CD4-positive, CD25-positive, alpha-beta regulatory T cell (primary cell): ENCODE measurements around the gene COX6B1. TPM values are rescaled to one million over a fixed set of nuclear protein-coding genes. Genes with fewer than 3 reads are reported as not detected.
"Not testable (repeated sequence)": the region's sequence is repeated elsewhere in the genome, so short reads cannot be mapped to it uniquely, and the experiment has no call there.

Experiments used
- ATAC-seq, 2 donors: fragments of 150-1000 bp; cut with Tn5 transposase; one replicate each; pipeline ENCODE4 v1.10.0; 2021; ENCODE audit warnings: low read depth in 2 of 2, moderate number of reproducible peaks in 2 of 2, moderate library complexity in 1 of 2
- DNase-seq, 3 donors: peaks; one replicate each; pipeline versions ENCODE4 v3.0.0 to v3.0.0-alpha.2; 2012 to 2022; ENCODE audit warnings: mixed read lengths in 1 of 3
- H3K27ac ChIP-seq: one replicate; pipeline ENCODE4 v1.7.0; 2013; ENCODE audit warnings: mild to moderate bottlenecking, low read length; ENCODE audit not compliant: insufficient read depth, poor library complexity, severe bottlenecking
- H3K27me3 ChIP-seq: one replicate; pipeline ENCODE4 v1.7.0; 2013; ENCODE audit warnings: low read length; ENCODE audit not compliant: control insufficient read depth, insufficient read depth
- H3K36me3 ChIP-seq: one replicate; pipeline ENCODE4 v1.7.0; 2013; ENCODE audit warnings: mild to moderate bottlenecking, low read length, moderate library complexity; ENCODE audit not compliant: control insufficient read depth, insufficient read depth
- H3K4me1 ChIP-seq: 2 replicates; pipeline ENCODE4 v1.7.0; 2013; ENCODE audit warnings: mild to moderate bottlenecking, low read length; ENCODE audit not compliant: insufficient read depth, control insufficient read depth, poor library complexity, severe bottlenecking
- H3K4me3 ChIP-seq: one replicate; pipeline ENCODE4 v1.7.0; 2013; ENCODE audit warnings: low read depth, mild to moderate bottlenecking, low read length, moderate library complexity
- H3K9me3 ChIP-seq, 2 experiments: 1 replicate in 1 of 2; 2 replicates in 1 of 2; pipeline ENCODE4 v1.7.0; 2013; ENCODE audit warnings: low read length in 2 of 2, mild to moderate bottlenecking in 1 of 2, moderate library complexity in 1 of 2; ENCODE audit not compliant: control insufficient read depth in 2 of 2
- H3K27ac Mint-ChIP-seq, 3 donors: one replicate each; pipeline ENCODE4 v1.8.0; 2020 to 2022; ENCODE audit warnings: mild to moderate bottlenecking in 3 of 3, mixed read lengths in 3 of 3, moderate library complexity in 2 of 3
- H3K27me3 Mint-ChIP-seq: one replicate; pipeline ENCODE4 v1.8.0; 2022; ENCODE audit warnings: mild to moderate bottlenecking, mixed read lengths
- H3K36me3 Mint-ChIP-seq: one replicate; pipeline ENCODE4 v1.8.0; 2020; ENCODE audit warnings: mixed read lengths
- H3K4me1 Mint-ChIP-seq, 4 donors: one replicate each; pipeline ENCODE4 v1.8.0; 2020 to 2022; ENCODE audit warnings: mixed read lengths in 4 of 4, mild to moderate bottlenecking in 1 of 4
- H3K4me3 Mint-ChIP-seq, 4 donors: one replicate each; pipeline ENCODE4 v1.8.0; 2020 to 2022; ENCODE audit warnings: mild to moderate bottlenecking in 4 of 4, mixed read lengths in 4 of 4, moderate library complexity in 3 of 4
- H3K9me3 Mint-ChIP-seq, 7 donors: one replicate each; pipeline ENCODE4 v1.8.0; 2020 to 2022; ENCODE audit warnings: mixed read lengths in 7 of 7, mild to moderate bottlenecking in 3 of 7, moderate library complexity in 2 of 7
- polyA plus RNA-seq, 4 donors: library from polyadenylated mRNA; unstranded; fragments of 300-500 nt; fragmentation: Illumina TruSeq; gene quantifications; one replicate each; pipeline ENCODE4 v1.2.3, GENCODE V29; 2021
- total RNA-seq: library from RNA; stranded (reverse); gene quantifications from one replicate; pipeline ENCODE4 v1.2.3, GENCODE V29; 2022

The COX6B1 gene, protein sequence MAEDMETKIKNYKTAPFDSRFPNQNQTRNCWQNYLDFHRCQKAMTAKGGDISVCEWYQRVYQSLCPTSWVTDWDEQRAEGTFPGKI
- total RNA-seq (249 TPM), polyA plus RNA-seq (100 to 1,000 TPM; 854 to 919 (median 912) TPM)

- Histone ChIP-seq H3K4me3 (peak within 1 kb of the TSS; percentile 95), H3K36me3 (peaks cover 14% of the 10 kb centered on the region), H3K4me1 (peaks cover 51% of the 10 kb centered on the region), H3K27me3 (no peaks in the 10 kb centered on the region), H3K9me3 (no peaks in the 10 kb centered on the region), H3K27ac (peak within 1 kb of the TSS; percentile 83)
- Mint-ChIP-seq H3K27me3 (no peaks in the 10 kb centered on the region), H3K36me3 (peaks cover 4% of the 10 kb centered on the region), H3K27ac (peak within 1 kb of the TSS; percentile 98 to 99 (median 98)), H3K4me1 (peaks cover 13 to 62% (median 28%) of the 10 kb centered on the region in 4 donors), H3K9me3 (no peaks in the 10 kb centered on the region), H3K4me3 (peak within 1 kb of the TSS; percentile 94 to 100 (median 98))
- ATAC-seq (peak; percentile 75), DNase-seq (peak; percentile 91 to 99 (median 92))
Observed at GRCh38 chr19:35648017-35648961, at the start of gene COX6B1. Gene COX6B1, plus strand, starts transcription at chr19:35648323. Its CDS starts 2,921 bp downstream, at chr19:35651244.

DNA sequence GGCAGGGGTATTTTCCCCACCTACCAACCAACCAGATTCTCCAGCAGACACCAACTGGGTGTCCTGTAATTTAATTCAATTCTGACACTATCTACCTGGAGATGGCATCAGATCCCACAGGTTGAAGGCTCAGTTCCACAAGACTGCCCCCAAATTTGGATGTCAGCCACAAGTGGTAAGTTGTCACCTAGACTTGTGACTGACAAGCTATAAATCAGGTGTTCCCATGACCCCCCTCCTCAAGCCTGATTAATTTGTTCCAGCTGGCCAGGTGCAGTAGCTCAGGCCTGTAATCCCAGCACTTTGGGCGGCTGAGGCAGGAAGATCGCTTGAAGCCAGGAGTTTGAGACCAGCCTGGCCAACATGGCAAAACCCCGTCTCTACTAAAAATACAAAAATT, 46.2 kb upstream of the COX6B1 start:
- Mint-ChIP-seq H3K9me3 (no peaks in the 10 kb centered on the region), H3K27ac (no peak overlapping the region), H3K36me3 (no peaks in the 10 kb centered on the region), H3K4me1 (no peaks in the 10 kb centered on the region), H3K27me3 (peaks cover 13% of the 10 kb centered on the region), H3K4me3 (no peak overlapping the region)
- Histone ChIP-seq H3K4me3 (no peak overlapping the region), H3K9me3 (peaks cover 0 to 1% of the 10 kb centered on the region in 2 experiments), H3K4me1 (no peaks in the 10 kb centered on the region), H3K27ac (no peak overlapping the region), H3K36me3 (no peaks in the 10 kb centered on the region), H3K27me3 (no peaks in the 10 kb centered on the region)
- DNase-seq (no peak), ATAC-seq (no peak)

- H3K36me3 ChIP-seq, DNase-seq, ATAC-seq, H3K27ac Mint-ChIP-seq, H3K4me1 ChIP-seq, H3K4me1 Mint-ChIP-seq, H3K27ac ChIP-seq, H3K27me3 ChIP-seq, H3K9me3 ChIP-seq, H3K36me3 Mint-ChIP-seq, H3K27me3 Mint-ChIP-seq, H3K4me3 ChIP-seq: not testable (repeated sequence)
- Mint-ChIP-seq H3K9me3 (peaks cover 0 to 10% (median 4%) of the 10 kb centered on the region in 7 donors), H3K4me3 (peak overlapping the region in 1 of 4 donors; percentile 83)
Observed at GRCh38 chr19:35604436-35604835, 43.7 kb upstream of the COX6B1 start.

DNA sequence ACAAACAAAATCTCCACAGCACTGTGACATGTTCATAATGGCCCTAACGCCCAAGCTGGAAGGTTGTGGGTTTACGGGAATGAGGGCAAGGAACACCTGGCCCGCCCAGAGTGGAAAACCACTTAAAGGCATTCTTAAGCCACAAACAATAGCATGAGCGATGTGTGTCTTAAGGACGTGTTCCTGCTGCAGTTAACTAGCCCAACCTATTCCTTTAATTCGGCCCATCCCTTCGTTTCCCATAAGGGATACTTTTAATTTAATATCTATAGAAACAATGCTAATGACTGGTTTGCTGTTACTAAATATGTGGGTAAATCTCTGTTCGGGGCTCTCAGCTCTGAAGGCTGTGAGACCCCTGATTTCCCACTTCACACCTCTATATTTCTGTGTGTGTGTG, 41.0 kb upstream of the COX6B1 start:
- DNase-seq, H3K36me3 Mint-ChIP-seq, H3K27ac Mint-ChIP-seq, H3K4me3 ChIP-seq, H3K36me3 ChIP-seq, H3K27me3 ChIP-seq, H3K27me3 Mint-ChIP-seq, ATAC-seq, H3K27ac ChIP-seq, H3K9me3 ChIP-seq: not testable (repeated sequence)
- H3K4me1 ChIP-seq = peaks cover 21% of the 10 kb centered on the region
- Mint-ChIP-seq H3K4me3 (peak overlapping the region in 1 of 4 donors; percentile 11), H3K9me3 (peaks cover 0 to 10% (median 4%) of the 10 kb centered on the region in 7 donors), H3K4me1 (peaks cover 9 to 33% (median 21%) of the 10 kb centered on the region in 4 donors)

DNA sequence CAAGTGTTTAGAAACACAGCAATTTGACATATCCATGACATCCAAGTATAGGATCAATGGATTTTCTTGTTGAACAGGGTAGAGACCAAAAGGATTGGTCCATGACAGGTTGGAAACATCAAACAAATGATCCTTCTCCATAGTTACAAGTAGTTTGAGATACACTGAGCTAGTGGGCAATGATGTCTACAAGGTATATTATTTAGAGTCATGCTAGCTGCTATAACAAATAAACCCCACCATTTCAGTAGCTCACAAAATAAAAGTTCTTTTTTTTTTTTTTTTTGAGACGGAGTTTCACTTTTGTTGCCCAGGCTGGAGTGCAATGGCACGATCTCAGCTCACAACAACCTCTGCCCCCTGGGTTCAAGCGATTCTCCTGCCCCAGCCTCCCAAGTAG, 40.5 kb upstream of the COX6B1 start:
- no peak for DNase-seq
- peak overlapping the region in 1 of 4 donors; percentile 11 for H3K4me3 Mint-ChIP-seq

DNA sequence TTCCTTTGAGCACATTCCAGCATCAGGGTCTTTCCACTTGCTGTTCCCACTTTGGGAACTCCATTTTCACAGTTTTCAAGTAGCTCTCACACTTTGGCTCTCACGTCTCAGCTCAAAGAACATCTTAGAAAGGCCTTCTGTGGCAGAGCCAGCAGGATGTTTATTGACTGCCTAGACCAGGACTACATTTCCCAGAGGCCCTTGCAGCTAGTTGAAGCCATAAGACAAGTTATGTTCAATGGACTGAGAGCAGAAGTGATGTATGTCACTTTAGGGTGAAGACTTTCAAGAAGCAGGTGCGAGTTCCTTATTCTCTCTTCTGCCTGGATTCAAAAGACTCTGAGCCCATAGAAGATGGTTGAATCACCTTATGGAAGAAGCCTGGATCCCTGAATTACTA, 39.9 kb upstream of the COX6B1 start:
- Mint-ChIP-seq H3K27me3 (peaks cover 3% of the 10 kb centered on the region), H3K27ac (peak overlapping the region in 1 of 3 donors; percentile 75), H3K4me1 (peaks cover 12 to 39% (median 24%) of the 10 kb centered on the region in 4 donors), H3K9me3 (peaks cover 0 to 10% (median 4%) of the 10 kb centered on the region in 7 donors), H3K36me3 (peaks cover 3% of the 10 kb centered on the region), H3K4me3 (peak overlapping the region in 2 of 4 donors; percentile 40 to 69)
- peaks cover 5 to 7% of the 10 kb centered on the region in 2 experiments for H3K9me3 ChIP-seq
- no peaks in the 10 kb centered on the region for H3K36me3 ChIP-seq
- H3K27ac ChIP-seq = no peak overlapping the region
- H3K4me1 ChIP-seq = peaks cover 31% of the 10 kb centered on the region
- no peak overlapping the region for H3K4me3 ChIP-seq
- no peaks in the 10 kb centered on the region for H3K27me3 ChIP-seq
- ATAC-seq (no peak), DNase-seq (peak in 1 of 3 donors; percentile 70)

More for the DNA sequence above, 40.5 kb upstream of the COX6B1 start:
- Histone ChIP-seq H3K27ac (no peak overlapping the region), H3K4me3 (no peak overlapping the region), H3K36me3 (no peaks in the 10 kb centered on the region), H3K27me3 (no peaks in the 10 kb centered on the region), H3K4me1 (peaks cover 25% of the 10 kb centered on the region), H3K9me3 (peaks cover 5 to 7% of the 10 kb centered on the region in 2 experiments)
- Mint-ChIP-seq H3K27ac (no peak overlapping the region), H3K36me3 (peaks cover 3% of the 10 kb centered on the region), H3K4me1 (peaks cover 12 to 38% (median 23%) of the 10 kb centered on the region in 4 donors), H3K27me3 (peaks cover 4% of the 10 kb centered on the region), H3K9me3 (peaks cover 0 to 10% (median 4%) of the 10 kb centered on the region in 7 donors)
- ATAC-seq = no peak

- ATAC-seq (peak; percentile 69 to 73), DNase-seq (peak in 2 of 3 donors; percentile 40 to 94)
- Mint-ChIP-seq H3K36me3 (peaks cover 3% of the 10 kb centered on the region), H3K27ac (peak overlapping the region; percentile 84 to 96 (median 90)), H3K4me3 (peak overlapping the region; percentile 43 to 83 (median 71)), H3K27me3 (no peaks in the 10 kb centered on the region), H3K4me1 (peaks cover 12 to 51% (median 24%) of the 10 kb centered on the region in 4 donors), H3K9me3 (peaks cover 0 to 10% (median 4%) of the 10 kb centered on the region in 7 donors)
- H3K4me1 ChIP-seq = peaks cover 33% of the 10 kb centered on the region
- peaks cover 5 to 7% of the 10 kb centered on the region in 2 experiments for H3K9me3 ChIP-seq
- H3K4me3 ChIP-seq = peak overlapping the region; percentile 51
- H3K36me3 ChIP-seq = peaks cover under 1% of the 10 kb centered on the region
- H3K27me3 ChIP-seq = no peaks in the 10 kb centered on the region
- peak overlapping the region; percentile 73 for H3K27ac ChIP-seq
Observed at GRCh38 chr19:35609851-35610353, 38.2 kb upstream of the COX6B1 start.
